Ishikawa (cell line): ENCODE results near the gene MYO1E.

Experiments used
- CEBPB ChIP-seq: IDR thresholded peaks from 2 replicates; pipeline ENCODE4 v1.6.1; 2012
- CREB1 ChIP-seq: IDR thresholded peaks from 2 replicates; pipeline ENCODE4 v1.6.1; 2012; ENCODE audit warnings: low read depth
- EGR1 ChIP-seq: IDR thresholded peaks from 2 replicates; pipeline ENCODE4 v1.6.1; 2012
- EP300 ChIP-seq: IDR thresholded peaks from 2 replicates; pipeline ENCODE4 v1.6.1; 2012; ENCODE audit warnings: borderline replicate concordance
- FOXM1 ChIP-seq: IDR thresholded peaks from 2 replicates; pipeline ENCODE4 v1.6.1; 2012; ENCODE audit warnings: low read depth, borderline replicate concordance
- NFIC ChIP-seq: IDR thresholded peaks from 2 replicates; pipeline ENCODE4 v1.6.1; 2012
- RAD21 ChIP-seq: IDR thresholded peaks from 2 replicates; pipeline ENCODE4 v1.6.1; 2012; ENCODE audit warnings: low read depth
- REST ChIP-seq: IDR thresholded peaks from 2 replicates; pipeline ENCODE4 v1.6.1; 2012; ENCODE audit warnings: low read depth, mild to moderate bottlenecking
- TAF1 ChIP-seq: IDR thresholded peaks from 2 replicates; pipeline ENCODE4 v1.6.1; 2012; ENCODE audit warnings: low read depth, mild to moderate bottlenecking
- TCF12 ChIP-seq: IDR thresholded peaks from 2 replicates; pipeline ENCODE4 v1.6.1; 2012; ENCODE audit warnings: low read depth
- TEAD4 ChIP-seq: IDR thresholded peaks from 2 replicates; pipeline ENCODE4 v1.6.1; 2012
- USF1 ChIP-seq: IDR thresholded peaks from 2 replicates; pipeline ENCODE4 v1.6.1; 2012
- YY1 ChIP-seq: IDR thresholded peaks from 2 replicates; pipeline ENCODE4 v1.6.1; 2012; ENCODE audit warnings: low read depth
- ZBTB7A ChIP-seq: IDR thresholded peaks from 2 replicates; pipeline ENCODE4 v1.6.1; 2012; ENCODE audit warnings: low read depth
- TF ChIP-seq, protein P1 (sequence below): IDR thresholded peaks from 2 replicates; pipeline ENCODE4 v1.6.1; 2012

Gene MYO1E

DNA sequence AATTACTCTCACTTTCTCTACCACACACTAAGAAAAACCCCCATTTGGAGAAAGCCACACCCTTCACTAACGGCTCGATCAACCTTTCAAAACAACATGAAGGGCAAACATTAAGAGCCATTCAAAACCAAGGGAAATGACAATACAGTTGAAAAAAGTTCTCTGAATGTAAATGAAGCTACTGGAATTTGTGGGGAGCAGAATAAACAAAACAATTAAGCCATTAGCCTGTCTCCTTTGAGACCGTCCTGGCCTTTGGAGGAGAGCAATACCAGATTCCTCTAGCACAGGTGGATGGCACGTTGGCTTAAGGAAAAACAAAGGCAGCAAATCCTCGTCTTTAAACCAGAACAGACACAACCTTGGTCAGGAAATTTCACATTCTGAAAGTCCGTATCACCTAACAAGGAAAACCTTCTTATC, 18.7 kb downstream of the MYO1E start:
- TF ChIP-seq YY1 (no peak), NFIC (no peak), TAF1 (no peak), EP300 (no peak), EGR1 (no peak), RAD21 (no peak), USF1 (no peak), REST (no peak), ZBTB7A (no peak), FOXM1 (no peak), TCF12 (no peak), CEBPB (no peak), CREB1 (no peak)

DNA sequence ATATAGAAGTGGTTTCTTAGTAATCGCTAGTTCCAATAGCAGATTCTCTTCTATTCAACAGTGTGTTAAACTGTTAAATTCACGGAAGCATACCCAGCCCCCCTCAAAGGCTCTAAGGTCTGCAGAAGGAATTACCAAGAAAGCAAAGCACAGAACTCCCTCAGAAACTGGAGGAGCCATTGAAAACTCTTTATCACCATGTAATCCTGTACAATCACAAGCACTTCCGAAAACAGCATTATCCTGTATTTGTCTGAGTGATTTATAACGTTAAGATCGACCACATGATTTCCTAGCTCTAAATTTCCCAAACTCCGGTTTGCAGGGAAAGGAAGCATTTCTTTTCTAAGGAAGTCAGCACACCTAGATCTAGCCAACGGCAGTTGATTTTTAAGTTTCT, 20.0 kb downstream of the MYO1E start:
- TF ChIP-seq RAD21 (no peak), NFIC (no peak), EP300 (no peak), TCF12 (no peak), ZBTB7A (no peak)

DNA sequence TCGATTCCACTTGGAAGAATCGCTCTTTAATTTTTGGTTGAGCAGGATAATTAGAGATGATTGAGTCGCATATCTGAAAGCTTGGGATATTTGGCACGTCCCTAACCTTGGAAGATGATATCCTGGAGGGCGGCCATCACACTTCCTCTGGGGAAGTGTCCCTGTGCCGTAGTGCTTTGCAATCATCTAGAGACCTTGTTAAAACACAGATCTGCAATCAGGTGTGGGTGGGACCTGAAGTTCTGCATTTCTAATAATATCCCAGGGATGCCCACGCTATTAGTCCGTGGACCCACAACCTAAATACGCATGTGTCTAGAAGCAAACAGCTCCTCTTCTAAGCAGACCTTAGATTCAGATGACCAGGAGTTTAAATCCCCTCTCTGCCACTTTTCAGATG, 20.5 kb downstream of the MYO1E start:
- no peak for TF ChIP-seq TCF12
- no peak for TF ChIP-seq CEBPB
- no peak for TF ChIP-seq RAD21
- TF ChIP-seq CREB1, result no peak
- TF ChIP-seq, protein P1, sequence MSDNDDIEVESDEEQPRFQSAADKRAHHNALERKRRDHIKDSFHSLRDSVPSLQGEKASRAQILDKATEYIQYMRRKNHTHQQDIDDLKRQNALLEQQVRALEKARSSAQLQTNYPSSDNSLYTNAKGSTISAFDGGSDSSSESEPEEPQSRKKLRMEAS, result no peak
- no peak for TF ChIP-seq EP300

DNA sequence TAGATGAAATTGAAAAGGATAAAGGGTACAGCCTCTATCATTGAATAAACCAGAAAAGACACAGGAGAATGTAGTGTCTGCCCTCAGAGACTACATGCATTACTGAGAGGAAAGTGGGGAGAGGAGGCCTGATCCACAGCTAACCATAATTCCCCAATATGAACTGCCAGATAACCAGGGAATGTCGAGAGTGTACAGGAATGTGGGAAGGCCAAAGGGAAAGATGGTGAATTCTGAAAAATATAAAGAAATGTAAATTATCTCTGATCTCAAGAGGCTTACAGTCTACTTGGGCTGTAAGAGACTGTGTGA, 22.3 kb downstream of the MYO1E start:
- no peak for TF ChIP-seq NFIC
- TF ChIP-seq TAF1, result no peak
- no peak for TF ChIP-seq EGR1
- TF ChIP-seq TCF12, result no peak
- no peak for TF ChIP-seq RAD21
- no peak for TF ChIP-seq ZBTB7A
- no peak for TF ChIP-seq TEAD4
- TF ChIP-seq USF1, result no peak
- no peak for TF ChIP-seq CREB1
- TF ChIP-seq FOXM1, result no peak
- no peak for TF ChIP-seq YY1
- TF ChIP-seq, protein P1, result no peak
- no peak for TF ChIP-seq EP300
- no peak for TF ChIP-seq CEBPB

GRCh38 chr15:59349680-59350420, 22.8 kb downstream of the MYO1E start:
- TF ChIP-seq TAF1, result no peak
- no peak for TF ChIP-seq RAD21
- TF ChIP-seq TCF12, result no peak
- no peak for TF ChIP-seq YY1
- no peak; the same call in 1 of the 2 replicates for TF ChIP-seq REST
- TF ChIP-seq, protein P1, result no peak
- TF ChIP-seq NFIC, result no peak
- TF ChIP-seq FOXM1, result no peak
- no peak for TF ChIP-seq USF1
- no peak for TF ChIP-seq TEAD4
- no peak for TF ChIP-seq CREB1
- TF ChIP-seq EGR1, result no peak
- no peak for TF ChIP-seq CEBPB
